22Rv1 (cell line): ENCODE results near the gene BBS1.

Experiments used
- ZFX ChIP-seq: fragments of 450-650 bp; IDR thresholded peaks from 2 replicates; pipeline ENCODE4 v1.6.1; 2017; ENCODE audit warnings: antibody characterized with exemption, borderline replicate concordance
- TF ChIP-seq, protein P1 (sequence below): fragments of 450-650 bp; IDR thresholded peaks from 2 replicates; pipeline ENCODE4 v1.5.1; 2017; ENCODE audit warnings: mild to moderate bottlenecking

DNA sequence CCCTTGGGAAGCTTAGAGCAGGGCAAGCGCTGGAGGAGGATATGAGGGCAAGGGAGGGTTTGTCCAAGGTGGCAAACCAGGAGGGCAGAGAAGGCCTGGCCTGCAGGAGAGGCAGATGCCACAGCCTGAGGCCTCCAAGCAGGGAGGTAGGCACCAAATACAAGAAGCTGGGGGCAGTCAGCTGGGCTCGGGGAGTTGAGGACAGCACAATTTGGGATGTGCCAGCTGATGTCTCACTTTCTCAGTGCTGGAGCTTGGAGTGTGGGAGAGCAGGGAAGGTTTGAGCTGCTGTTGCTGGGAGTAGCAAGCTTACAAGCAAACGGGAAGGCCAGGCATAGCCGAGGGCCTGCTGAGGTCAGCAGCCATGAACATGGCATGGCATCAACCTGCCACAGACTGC, 31.5 kb downstream of the BBS1 start:
- TF ChIP-seq, protein P1, sequence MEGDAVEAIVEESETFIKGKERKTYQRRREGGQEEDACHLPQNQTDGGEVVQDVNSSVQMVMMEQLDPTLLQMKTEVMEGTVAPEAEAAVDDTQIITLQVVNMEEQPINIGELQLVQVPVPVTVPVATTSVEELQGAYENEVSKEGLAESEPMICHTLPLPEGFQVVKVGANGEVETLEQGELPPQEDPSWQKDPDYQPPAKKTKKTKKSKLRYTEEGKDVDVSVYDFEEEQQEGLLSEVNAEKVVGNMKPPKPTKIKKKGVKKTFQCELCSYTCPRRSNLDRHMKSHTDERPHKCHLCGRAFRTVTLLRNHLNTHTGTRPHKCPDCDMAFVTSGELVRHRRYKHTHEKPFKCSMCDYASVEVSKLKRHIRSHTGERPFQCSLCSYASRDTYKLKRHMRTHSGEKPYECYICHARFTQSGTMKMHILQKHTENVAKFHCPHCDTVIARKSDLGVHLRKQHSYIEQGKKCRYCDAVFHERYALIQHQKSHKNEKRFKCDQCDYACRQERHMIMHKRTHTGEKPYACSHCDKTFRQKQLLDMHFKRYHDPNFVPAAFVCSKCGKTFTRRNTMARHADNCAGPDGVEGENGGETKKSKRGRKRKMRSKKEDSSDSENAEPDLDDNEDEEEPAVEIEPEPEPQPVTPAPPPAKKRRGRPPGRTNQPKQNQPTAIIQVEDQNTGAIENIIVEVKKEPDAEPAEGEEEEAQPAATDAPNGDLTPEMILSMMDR: no peak
- TF ChIP-seq ZFX: no peak
